Fibroblast of the aortic adventitia (primary cell): Measurements from ENCODE around the gene MED10. TPM values are rescaled to one million over a fixed set of nuclear protein-coding genes. Genes with fewer than 3 reads are reported as not detected.

Experiments
- DNase-seq: peaks from one replicate; pipeline ENCODE4 v3.0.0-alpha.2; 2010; ENCODE audit warnings: low read depth
- H3K4me3 ChIP-seq: 2 replicates; pipeline ENCODE4 v1.5.1; 2011; ENCODE audit warnings: low read depth, mild to moderate bottlenecking, control low read depth, low read length, moderate library complexity
- CTCF ChIP-seq: IDR thresholded peaks from 2 replicates; pipeline ENCODE4 v1.5.1; 2011; ENCODE audit warnings: mild to moderate bottlenecking, low read length, control low read depth, inconsistent platforms; ENCODE audit not compliant: insufficient read depth
- total RNA-seq: library from RNA; depleted of rRNA; stranded (reverse); fragments of >200 nt; gene quantifications from 2 replicates; pipeline ENCODE4 v1.2.3, GENCODE V29; 2012; ENCODE audit warnings: low replicate concordance

Gene MED10
- total RNA-seq, 1 donor = 17.5 TPM

GRCh38 chr5:6418679-6419276 is 40.4 kb upstream of the MED10 start:
- TF ChIP-seq CTCF = no peak
- H3K4me3 ChIP-seq = no peak overlapping the region
- DNase-seq = no peak

GRCh38 chr5:6417657-6418056 is 39.3 kb upstream of the MED10 start:
- no peak for DNase-seq
- no peak overlapping the region for H3K4me3 ChIP-seq
- no peak for TF ChIP-seq CTCF

GRCh38 chr5:6412811-6413210 is 34.5 kb upstream of the MED10 start:
- peak; percentile 9 for DNase-seq
- H3K4me3 ChIP-seq = peak overlapping the region; percentile 7
- no peak for TF ChIP-seq CTCF

GRCh38 chr5:6411141-6411540 is 32.8 kb upstream of the MED10 start:
- TF ChIP-seq CTCF = no peak
- DNase-seq = no peak
- no peak overlapping the region for H3K4me3 ChIP-seq

GRCh38 chr5:6410421-6410820 is 32.1 kb upstream of the MED10 start:
- no peak overlapping the region for H3K4me3 ChIP-seq
- TF ChIP-seq CTCF = no peak
- DNase-seq = no peak

- no peak for TF ChIP-seq CTCF
- no peak overlapping the region for H3K4me3 ChIP-seq
- DNase-seq = peak; percentile 27
Measured at GRCh38 chr5:6408627-6409446, 30.5 kb upstream of the MED10 start.
